RWPE1 (cell line): ENCODE data around the gene NAPB.
A peak's percentile ranks its signal among the peaks of the same experiment; 100 is the strongest.

Source experiments
- CTCF ChIA-PET: fragments of 350-600 bp; sonication (Branson Sonifier 250); formaldehyde crosslinking; extraction: SDS; loops from one replicate; lab custom pipeline; 2021; lab: Yijun Ruan, JAX
- POLR2A ChIA-PET: fragments of 400-600 bp; formaldehyde crosslinking; extraction: SDS; loops from one replicate; lab custom pipeline; 2020; ENCODE audit warnings: antibody characterized with exemption; ENCODE audit not compliant: low non-redundant PET; lab: Yijun Ruan, JAX
- DNase-seq: peaks from one replicate; pipeline ENCODE4 v3.0.0; 2012; ENCODE audit warnings: low spot score
- H3K27ac ChIP-seq: fragments of 450-650 bp; 2 replicates; pipeline ENCODE4 v1.5.1; 2017
- CTCF ChIP-seq: fragments of 450-650 bp; conservative IDR thresholded peaks from 2 replicates; pipeline ENCODE4 v1.5.1; 2017; ENCODE audit warnings: low read depth, mild to moderate bottlenecking

NAPB gene

GRCh38 chr20:23434521-23435313 lies 13.4 kb upstream of the NAPB start:
- POLR2A ChIA-PET: no interaction called here

GRCh38 chr20:23433628-23434027 lies 12.3 kb upstream of the NAPB start:
- DNase-seq: no peak
- ChIA-PET CTCF (no interaction called here), POLR2A (no interaction called here)
- H3K27ac ChIP-seq: no peak overlapping the region
- no peak for TF ChIP-seq CTCF

More at GRCh38 chr20:23434521-23435313, 13.4 kb upstream of the NAPB start:
- CTCF ChIA-PET: no interaction called here
- no peak for TF ChIP-seq CTCF
- H3K27ac ChIP-seq: no peak overlapping the region
- no peak for DNase-seq

GRCh38 chr20:23425129-23425528 lies 3.8 kb upstream of the NAPB start:
- no peak for DNase-seq
- POLR2A ChIA-PET: no interaction called here
- peak overlapping the region; percentile 38 for H3K27ac ChIP-seq
- no peak for TF ChIP-seq CTCF
- CTCF ChIA-PET: no interaction called here

- CTCF ChIA-PET: interaction anchor here (0.5 to 1.0 kb wide), 3 partner anchors 13 to 138 kb away, joined by 3 to 4 read pairs (median 3); no protein-coding TSS in a partner anchor
- POLR2A ChIA-PET: interaction anchor here (1.0 kb wide), 1 partner anchor 70 kb away, joined by 5 read pairs; no protein-coding TSS in a partner anchor
- no peak for TF ChIP-seq CTCF
- H3K27ac ChIP-seq: peak overlapping the region; percentile 89
- DNase-seq: peak; percentile 55
Observed at GRCh38 chr20:23419995-23420901, 1.0 kb downstream of the NAPB start.

- ChIA-PET POLR2A (interaction anchor here (1.0 kb wide), 1 partner anchor 70 kb away, joined by 5 read pairs; no protein-coding TSS in a partner anchor), CTCF (interaction anchor here (0.5 to 1.0 kb wide), 3 partner anchors 13 to 138 kb away, joined by 3 to 4 read pairs (median 3); no protein-coding TSS in a partner anchor)
- no peak for TF ChIP-seq CTCF
- no peak overlapping the region for H3K27ac ChIP-seq
- DNase-seq: no peak
Observed at GRCh38 chr20:23419657-23419994, 1.7 kb downstream of the NAPB start.

- no peak for TF ChIP-seq CTCF
- ChIA-PET CTCF (interaction anchor here (1.5 kb wide), 1 partner anchor 189 kb away, joined by 3 read pairs; no protein-coding TSS in a partner anchor), POLR2A (interaction anchor here (0.6 kb wide), 1 partner anchor 207 kb away, joined by 3 read pairs; no protein-coding TSS in a partner anchor)
- DNase-seq: no peak
- H3K27ac ChIP-seq: no peak overlapping the region
Observed at GRCh38 chr20:23417861-23418260, 3.4 kb downstream of the NAPB start.
